ENCODE data around the gene OGT.

OGT gene

GRCh38 chrX:71615954-71616353, 83.0 kb downstream of the OGT start:
- TF ChIP-seq EZH2phosphoT487 (IDR thresholded peaks at IDR 0.05; ENCODE audit: borderline replicate concordance, low read length) (no peak), CTCF (IDR thresholded peaks at IDR 0.05; ENCODE audit: low read depth, low read length, poor library complexity, severe bottlenecking) (no peak)
- no peaks in the 10 kb centered on the region for H3K4me1 ChIP-seq (ENCODE audit: control insufficient read depth, low read length)

GRCh38 chrX:71616672-71617529, 84.0 kb downstream of the OGT start:
- no peak overlapping the region for H3K4me2 ChIP-seq (ENCODE audit: low read length)

More at GRCh38 chrX:71615954-71616353, 83.0 kb downstream of the OGT start:
- Histone ChIP-seq H3K9me2 (replicated peaks; ENCODE audit: control insufficient read depth, low read length) (no peaks in the 10 kb centered on the region), H3K4me3 (ENCODE audit: low read length) (no peak overlapping the region), H3F3A (ENCODE audit: control insufficient read depth, insufficient read depth) (no peaks in the 10 kb centered on the region), H3K9me3 (ENCODE audit: control insufficient read depth, insufficient read depth, low read length) (no peaks in the 10 kb centered on the region), H3K27me3 (ENCODE audit: control insufficient read depth, low read length) (no peaks in the 10 kb centered on the region), H3K4me2 (ENCODE audit: low read length) (no peak overlapping the region), H3K27ac (ENCODE audit: low read depth, low read length) (no peak overlapping the region), H4K20me1 (ENCODE audit: control insufficient read depth, insufficient read depth, low read depth, low read length) (no peaks in the 10 kb centered on the region), H3K79me2 (ENCODE audit: control insufficient read depth, low read length) (no peaks in the 10 kb centered on the region), H3K36me3 (ENCODE audit: control insufficient read depth, low read length) (peaks cover 4% of the 10 kb centered on the region; the same call in 1 of the 2 replicates)

GRCh38 chrX:71617742-71618141, 84.8 kb downstream of the OGT start:
- Histone ChIP-seq H3K4me3 (ENCODE audit: low read length) (no peak overlapping the region), H3K4me2 (ENCODE audit: low read length) (no peak overlapping the region), H3K27ac (ENCODE audit: low read depth, low read length) (no peak overlapping the region), H3K9me3 (ENCODE audit: control insufficient read depth, insufficient read depth, low read length) (no peaks in the 10 kb centered on the region), H3K27me3 (ENCODE audit: control insufficient read depth, low read length) (no peaks in the 10 kb centered on the region), H3K79me2 (ENCODE audit: control insufficient read depth, low read length) (no peaks in the 10 kb centered on the region), H3F3A (ENCODE audit: control insufficient read depth, insufficient read depth) (no peaks in the 10 kb centered on the region), H4K20me1 (ENCODE audit: control insufficient read depth, insufficient read depth, low read depth, low read length) (no peaks in the 10 kb centered on the region), H3K9me2 (replicated peaks; ENCODE audit: control insufficient read depth, low read length) (no peaks in the 10 kb centered on the region), H3K36me3 (ENCODE audit: control insufficient read depth, low read length) (no peaks in the 10 kb centered on the region), H3K4me1 (ENCODE audit: control insufficient read depth, low read length) (peaks cover 6% of the 10 kb centered on the region)
- TF ChIP-seq CTCF (IDR thresholded peaks at IDR 0.05; ENCODE audit: low read depth, low read length, poor library complexity, severe bottlenecking) (no peak), EZH2phosphoT487 (IDR thresholded peaks at IDR 0.05; ENCODE audit: borderline replicate concordance, low read length) (no peak)

More at GRCh38 chrX:71616672-71617529, 84.0 kb downstream of the OGT start:
- Histone ChIP-seq H3F3A (ENCODE audit: control insufficient read depth, insufficient read depth) (no peaks in the 10 kb centered on the region), H3K27me3 (ENCODE audit: control insufficient read depth, low read length) (no peaks in the 10 kb centered on the region), H3K9me3 (ENCODE audit: control insufficient read depth, insufficient read depth, low read length) (no peaks in the 10 kb centered on the region), H3K4me3 (ENCODE audit: low read length) (no peak overlapping the region), H4K20me1 (ENCODE audit: control insufficient read depth, insufficient read depth, low read depth, low read length) (no peaks in the 10 kb centered on the region), H3K4me1 (ENCODE audit: control insufficient read depth, low read length) (no peaks in the 10 kb centered on the region), H3K27ac (ENCODE audit: low read depth, low read length) (no peak overlapping the region), H3K36me3 (ENCODE audit: control insufficient read depth, low read length) (no peaks in the 10 kb centered on the region), H3K79me2 (ENCODE audit: control insufficient read depth, low read length) (no peaks in the 10 kb centered on the region), H3K9me2 (replicated peaks; ENCODE audit: control insufficient read depth, low read length) (no peaks in the 10 kb centered on the region)
- TF ChIP-seq CTCF (IDR thresholded peaks at IDR 0.05; ENCODE audit: low read depth, low read length, poor library complexity, severe bottlenecking) (no peak), EZH2phosphoT487 (IDR thresholded peaks at IDR 0.05; ENCODE audit: borderline replicate concordance, low read length) (no peak)

Data from DOHH2 (cell line).